ENCODE data around the gene ANO1.
"Not testable (repeated sequence)": the region's sequence is repeated elsewhere in the genome, so short reads cannot be mapped to it uniquely, and the experiment has no call there.

Gene ANO1

DNA sequence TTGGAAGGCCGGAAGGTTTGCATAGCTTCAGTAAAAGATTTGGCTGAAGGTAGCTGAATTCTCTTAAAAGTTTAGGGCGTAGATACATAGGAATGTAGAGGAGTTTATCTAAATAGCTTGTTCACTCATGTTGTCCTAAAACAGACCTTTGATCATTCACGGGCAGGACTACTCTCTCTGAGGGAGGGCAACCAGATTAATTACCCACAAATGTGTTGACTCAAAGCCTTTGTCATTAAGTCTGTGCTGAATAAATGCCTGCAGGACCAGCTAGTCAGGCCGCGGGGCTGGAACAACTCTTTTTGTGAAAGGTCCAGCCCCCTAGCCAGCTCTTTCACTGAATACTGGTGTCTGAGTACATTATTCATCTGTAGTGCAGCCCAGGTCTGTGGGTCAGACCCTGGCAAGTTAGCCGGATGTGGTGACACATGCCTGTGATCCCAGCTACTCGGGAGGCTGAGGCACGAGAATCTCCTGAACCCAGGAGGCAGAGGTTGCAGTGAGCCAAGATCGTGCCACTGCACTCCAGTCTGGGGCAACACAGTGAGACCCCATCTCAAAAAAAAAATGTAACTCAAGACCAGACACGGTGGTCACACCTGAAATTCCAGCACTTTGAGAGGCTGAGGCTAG lies 122.2 kb downstream of the ANO1 start:
- DNase-seq: no peak

DNA sequence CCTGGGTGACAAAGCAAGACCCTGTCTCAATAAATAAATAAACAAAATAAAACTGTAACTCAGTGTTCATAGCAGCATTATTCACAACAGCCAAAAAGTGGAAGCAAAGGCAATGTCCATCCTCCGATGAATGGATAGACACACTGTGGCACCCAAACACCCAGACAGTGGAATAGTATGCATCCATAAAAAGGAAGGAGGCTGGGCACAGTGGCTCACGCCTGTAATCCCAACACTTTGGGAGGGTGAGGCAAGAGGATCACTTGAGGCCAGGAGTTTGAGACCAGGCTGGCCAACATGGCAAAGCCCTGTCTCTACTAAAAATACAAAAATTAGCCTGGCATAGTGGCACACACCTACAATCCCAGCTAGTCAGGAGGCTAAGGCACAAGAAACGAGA lies 122.9 kb downstream of the ANO1 start:
- DNase-seq: not testable (repeated sequence)

DNA sequence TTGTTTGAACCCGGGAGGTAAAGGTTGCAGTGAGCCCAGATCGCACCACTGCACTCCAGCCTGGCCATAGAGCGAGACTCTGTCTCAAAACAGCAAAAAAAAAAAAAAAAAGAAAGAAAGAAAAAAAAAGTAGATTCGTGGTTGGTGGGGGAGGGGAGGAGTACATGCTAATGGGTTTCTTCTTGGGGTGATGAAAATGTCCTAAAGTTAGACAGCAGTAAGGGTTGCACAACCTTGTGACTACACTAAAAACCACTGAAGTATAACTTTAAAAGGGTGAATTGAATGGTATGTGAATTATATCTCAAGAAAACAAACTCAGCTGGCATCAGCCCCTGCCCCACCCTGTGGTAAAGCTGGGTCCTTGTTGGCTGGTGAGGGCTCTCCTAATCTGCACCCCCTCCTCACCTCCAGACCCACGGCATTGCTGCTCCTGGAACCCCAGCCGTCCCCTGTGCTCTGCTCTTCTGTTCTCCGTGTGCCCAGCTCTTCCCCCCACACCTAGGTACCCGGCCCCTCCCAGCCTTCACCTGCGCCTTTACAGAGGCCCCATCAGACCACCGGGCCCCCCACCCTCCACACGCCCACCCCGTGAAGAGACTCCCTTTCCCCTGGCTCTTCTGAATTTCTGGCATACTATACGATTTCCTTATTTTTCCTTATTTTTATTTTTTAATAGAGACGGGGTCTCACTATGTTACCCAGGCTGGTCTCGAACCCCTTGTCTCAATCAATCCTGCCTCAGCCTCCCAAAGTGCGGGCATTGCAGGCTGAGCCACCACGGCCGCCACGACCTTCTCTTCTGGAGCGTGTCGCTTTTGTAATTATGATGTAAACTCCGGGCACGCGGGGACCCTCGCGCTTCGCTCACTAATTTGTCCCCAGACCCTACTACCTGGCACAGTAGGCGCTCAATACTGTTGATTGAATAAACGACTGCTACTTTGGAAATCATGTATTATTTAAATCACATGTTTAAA lies 124.1 kb downstream of the ANO1 start:
- no peak for DNase-seq

DNA sequence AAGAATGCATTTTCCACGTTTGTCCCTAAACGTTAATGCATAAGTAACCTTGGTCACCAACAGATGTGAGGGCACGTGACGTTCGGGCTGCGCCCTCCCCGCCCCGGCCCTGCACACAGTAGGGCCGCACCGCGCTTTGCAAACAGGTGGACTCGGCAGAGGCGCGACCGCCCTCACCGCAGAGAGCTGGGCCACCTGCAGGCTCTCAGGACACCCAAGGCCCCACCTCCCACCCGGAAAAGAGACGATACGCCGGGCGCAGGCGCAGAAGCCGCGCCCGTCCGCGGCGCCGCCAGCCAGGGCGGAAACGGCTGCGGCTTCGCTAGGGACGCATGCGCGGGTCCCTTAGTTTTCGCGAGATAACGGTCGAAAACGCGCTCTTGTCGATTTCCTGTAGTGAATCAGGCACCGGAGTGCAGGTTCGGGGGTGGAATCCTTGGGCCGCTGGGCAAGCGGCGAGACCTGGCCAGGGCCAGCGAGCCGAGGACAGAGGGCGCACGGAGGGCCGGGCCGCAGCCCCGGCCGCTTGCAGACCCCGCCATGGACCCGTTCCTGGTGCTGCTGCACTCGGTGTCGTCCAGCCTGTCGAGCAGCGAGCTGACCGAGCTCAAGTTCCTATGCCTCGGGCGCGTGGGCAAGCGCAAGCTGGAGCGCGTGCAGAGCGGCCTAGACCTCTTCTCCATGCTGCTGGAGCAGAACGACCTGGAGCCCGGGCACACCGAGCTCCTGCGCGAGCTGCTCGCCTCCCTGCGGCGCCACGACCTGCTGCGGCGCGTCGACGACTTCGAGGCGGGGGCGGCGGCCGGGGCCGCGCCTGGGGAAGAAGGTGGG lies 125.0 kb downstream of the ANO1 start, which contains the start of gene FADD:
Gene FADD (plus strand): TSS at position 377 of the 831 bp plus-strand sequence. CDS start 164 bp downstream, at position 541.
- DNase-seq: peak; percentile 94

DNA sequence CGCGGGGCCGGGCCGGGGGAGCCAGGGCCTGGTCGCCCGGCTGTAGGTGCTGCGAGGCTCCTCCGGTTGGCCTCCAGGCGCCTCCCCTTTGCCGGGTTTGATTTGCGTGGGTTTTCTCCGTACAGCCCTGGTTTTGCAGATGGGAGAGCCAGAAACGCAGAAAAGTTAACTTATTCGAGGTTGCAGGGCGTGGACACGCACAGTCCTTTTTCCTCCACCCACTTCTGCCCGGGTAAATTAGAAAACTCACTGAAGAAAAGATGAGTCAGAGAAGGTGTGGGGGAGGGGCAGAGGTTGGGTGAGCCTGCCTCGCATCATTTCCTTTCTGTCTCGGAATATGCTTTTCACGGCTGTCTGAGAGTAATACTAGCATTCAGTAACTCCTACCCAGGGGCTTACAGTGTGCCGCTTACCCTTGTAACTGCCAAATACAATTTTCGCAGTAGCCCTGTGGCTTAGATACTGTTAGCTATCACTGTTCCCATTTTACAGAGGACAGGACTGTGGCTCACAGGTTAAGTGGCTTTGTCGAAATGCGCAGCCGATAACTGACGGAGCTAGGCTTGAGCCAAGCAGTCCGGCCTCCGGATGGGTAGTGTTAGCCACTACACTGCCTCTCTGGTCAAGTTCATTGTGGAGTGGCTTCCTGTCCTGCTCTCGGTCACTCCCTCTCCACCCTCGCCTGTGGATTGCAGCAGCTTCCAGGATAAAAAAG lies 125.8 kb downstream of the ANO1 start:
- peak; percentile 25 for DNase-seq

DNA sequence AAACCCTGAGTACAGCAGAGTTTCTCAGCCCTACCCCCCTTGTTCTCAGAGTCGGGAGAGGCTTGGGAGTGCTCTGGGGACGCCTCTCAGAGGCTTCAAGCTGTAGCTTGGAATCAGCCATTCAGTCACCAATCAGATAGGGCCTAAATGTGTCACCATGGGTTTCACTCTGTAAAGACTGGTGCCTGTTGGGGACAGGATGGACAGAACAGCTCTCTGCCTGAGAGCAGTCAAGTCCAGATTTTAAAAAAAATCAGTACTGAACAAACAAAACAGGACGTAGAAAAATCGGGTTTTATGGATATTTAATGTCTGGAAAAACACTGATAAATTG lies 126.3 kb downstream of the ANO1 start:
- no peak for DNase-seq

DNA sequence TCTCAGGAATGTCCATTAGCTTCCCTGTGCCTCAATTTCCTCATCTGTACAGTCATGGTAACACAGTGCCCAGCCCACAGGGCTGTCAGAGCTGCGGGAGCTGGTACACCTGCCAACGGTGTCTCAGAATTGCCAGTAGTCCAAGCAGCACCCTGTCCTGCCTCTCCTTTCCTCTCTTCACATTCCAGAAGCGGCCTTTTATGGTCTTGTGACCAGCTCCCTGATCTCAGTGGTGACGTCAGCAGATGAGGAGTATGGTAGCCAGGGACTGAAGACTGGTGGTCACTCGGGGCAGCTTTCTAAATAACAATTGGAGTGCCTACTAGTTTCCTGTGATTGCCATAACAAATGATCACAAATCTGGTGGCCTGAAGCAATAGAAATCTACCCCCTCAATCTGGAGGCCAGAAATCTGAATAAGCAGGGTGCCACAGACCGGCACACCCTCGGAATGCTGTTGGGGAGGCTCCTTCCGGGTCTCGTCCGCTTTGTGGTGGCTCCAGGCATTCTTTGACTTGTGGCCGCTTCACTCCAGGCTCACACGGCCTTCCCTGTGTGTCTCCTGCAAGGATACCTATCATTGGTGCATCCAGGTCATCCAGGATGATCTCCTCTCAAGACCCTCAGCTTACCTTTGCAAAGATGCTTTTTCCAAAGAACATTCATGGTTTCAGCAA lies 127.1 kb downstream of the ANO1 start:
- no peak for DNase-seq

DNA sequence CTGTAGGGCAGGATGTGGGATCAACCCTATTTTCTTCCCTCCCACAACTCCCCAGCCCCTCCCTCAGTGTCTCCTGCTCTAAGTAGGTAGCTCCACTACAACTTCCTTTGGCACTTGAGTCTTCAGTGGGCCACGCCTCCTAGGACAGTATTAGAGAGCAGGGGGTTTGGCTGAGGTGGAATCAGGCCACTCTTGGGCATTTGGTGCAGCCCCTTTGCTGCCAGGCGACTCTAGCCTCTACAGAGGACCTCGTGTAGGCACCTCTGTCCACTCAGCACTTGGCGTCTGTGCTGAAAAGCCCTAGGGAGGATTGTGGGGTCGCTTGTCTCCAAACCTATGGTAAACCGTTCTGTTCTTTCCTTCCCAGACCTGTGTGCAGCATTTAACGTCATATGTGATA lies 127.6 kb downstream of the ANO1 start:
- DNase-seq: no peak

DNA sequence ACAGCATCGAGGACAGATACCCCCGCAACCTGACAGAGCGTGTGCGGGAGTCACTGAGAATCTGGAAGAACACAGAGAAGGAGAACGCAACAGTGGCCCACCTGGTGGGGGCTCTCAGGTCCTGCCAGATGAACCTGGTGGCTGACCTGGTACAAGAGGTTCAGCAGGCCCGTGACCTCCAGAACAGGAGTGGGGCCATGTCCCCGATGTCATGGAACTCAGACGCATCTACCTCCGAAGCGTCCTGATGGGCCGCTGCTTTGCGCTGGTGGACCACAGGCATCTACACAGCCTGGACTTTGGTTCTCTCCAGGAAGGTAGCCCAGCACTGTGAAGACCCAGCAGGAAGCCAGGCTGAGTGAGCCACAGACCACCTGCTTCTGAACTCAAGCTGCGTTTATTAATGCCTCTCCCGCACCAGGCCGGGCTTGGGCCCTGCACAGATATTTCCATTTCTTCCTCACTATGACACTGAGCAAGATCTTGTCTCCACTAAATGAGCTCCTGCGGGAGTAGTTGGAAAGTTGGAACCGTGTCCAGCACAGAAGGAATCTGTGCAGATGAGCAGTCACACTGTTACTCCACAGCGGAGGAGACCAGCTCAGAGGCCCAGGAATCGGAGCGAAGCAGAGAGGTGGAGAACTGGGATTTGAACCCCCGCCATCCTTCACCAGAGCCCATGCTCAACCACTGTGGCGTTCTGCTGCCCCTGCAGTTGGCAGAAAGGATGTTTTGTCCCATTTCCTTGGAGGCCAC lies 128.3 kb downstream of the ANO1 start:
- no peak for DNase-seq

DNA sequence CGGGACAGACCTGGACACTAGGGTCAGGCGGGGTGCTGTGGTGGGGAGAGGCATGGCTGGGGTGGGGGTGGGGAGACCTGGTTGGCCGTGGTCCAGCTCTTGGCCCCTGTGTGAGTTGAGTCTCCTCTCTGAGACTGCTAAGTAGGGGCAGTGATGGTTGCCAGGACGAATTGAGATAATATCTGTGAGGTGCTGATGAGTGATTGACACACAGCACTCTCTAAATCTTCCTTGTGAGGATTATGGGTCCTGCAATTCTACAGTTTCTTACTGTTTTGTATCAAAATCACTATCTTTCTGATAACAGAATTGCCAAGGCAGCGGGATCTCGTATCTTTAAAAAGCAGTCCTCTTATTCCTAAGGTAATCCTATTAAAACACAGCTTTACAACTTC lies 128.9 kb downstream of the ANO1 start:
- no peak for DNase-seq

DNA sequence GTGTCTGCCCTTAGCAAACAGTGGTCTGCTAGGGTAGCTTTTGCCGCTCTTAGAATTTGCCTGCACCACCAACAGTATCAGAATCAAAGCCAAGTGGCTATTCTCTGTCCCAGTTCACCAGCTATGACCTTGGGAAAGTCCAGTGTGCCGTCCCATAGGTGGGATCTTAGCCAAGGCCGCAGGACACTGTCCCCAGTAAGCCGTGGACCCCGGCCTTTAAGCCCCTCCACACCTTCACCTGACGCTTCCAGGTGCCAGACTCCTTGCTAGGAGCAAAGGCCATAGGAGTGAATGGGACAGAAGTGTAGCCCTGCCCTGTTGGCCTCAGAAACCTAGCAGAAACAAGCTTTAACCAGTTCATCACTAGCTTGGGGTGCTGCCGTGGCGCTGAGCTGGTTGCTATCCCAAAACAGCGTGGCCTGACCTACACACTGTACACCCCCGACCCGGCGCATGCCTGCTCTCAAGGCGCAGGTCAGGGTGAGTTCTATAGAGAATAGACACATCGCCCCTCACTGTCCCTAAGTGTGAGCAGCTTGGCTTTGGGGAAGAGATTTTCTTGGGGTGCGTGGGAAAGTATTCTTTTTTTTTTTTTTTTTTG lies 129.5 kb downstream of the ANO1 start:
- no peak for DNase-seq

DNA sequence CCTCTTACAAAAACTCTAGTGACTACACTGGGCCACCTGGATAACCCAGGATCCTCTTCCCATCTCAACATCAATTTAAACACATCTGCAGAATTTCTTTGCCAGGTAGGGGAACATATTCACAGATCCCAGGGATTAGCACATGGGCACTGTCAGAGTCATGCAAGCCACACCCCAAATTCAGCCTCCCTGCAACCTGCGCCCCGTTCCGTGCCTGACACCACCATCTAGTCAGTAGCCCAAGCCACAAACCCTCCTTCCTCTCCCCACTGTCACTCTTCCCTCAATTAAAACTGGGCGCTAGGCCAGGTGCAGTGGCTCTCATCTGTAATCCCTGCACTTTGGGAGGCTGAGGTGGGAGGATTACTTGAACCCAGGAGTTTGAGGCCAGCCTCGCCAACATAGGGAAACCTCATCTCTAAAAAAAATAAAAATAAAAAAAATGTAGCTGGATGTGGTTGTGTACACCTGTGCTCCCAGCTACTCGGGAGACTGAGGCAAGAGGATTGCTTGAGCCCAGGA lies 131.3 kb downstream of the ANO1 start:
- DNase-seq: no peak

DNA sequence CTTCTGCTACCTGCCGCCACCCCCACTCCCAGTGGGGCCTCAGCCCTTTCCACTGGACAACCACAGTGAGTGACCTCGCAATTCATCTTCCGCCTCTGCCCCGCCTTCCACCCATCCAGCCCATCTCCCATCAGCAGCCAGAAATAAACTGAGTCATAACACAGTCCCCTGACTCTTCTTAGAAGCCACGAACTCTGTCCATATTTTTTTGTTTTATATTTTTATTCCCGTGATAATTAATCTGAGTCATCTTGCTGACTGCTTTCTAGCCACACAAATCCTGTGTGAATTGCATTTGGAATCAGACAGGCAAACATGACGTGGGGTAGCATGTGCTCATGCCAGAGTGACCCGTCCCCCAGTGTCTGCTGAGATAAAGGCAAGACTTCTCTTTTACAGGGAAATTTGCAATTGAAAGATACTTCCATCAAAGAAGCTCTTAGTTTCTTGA lies 132.0 kb downstream of the ANO1 start:
- no peak for DNase-seq

DNA sequence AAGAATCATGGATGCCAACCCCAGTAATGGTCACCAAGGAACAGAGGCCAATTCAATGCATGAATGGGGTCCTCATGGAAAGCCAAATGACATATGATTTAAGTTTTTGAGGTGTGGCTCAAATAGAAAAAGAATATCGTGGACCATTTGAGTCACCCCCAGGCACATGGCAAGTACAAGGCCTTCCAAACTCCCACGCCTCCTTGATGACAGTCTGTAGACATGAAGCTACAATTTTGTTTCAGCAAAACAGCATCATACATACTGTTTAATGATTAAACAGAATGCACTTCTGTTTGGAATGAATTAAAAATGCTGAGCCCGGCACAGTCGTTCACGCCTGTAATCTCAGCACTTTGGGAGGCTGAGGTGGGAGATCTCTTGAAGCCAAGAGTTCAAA lies 132.4 kb downstream of the ANO1 start:
- no peak for DNase-seq

DNA sequence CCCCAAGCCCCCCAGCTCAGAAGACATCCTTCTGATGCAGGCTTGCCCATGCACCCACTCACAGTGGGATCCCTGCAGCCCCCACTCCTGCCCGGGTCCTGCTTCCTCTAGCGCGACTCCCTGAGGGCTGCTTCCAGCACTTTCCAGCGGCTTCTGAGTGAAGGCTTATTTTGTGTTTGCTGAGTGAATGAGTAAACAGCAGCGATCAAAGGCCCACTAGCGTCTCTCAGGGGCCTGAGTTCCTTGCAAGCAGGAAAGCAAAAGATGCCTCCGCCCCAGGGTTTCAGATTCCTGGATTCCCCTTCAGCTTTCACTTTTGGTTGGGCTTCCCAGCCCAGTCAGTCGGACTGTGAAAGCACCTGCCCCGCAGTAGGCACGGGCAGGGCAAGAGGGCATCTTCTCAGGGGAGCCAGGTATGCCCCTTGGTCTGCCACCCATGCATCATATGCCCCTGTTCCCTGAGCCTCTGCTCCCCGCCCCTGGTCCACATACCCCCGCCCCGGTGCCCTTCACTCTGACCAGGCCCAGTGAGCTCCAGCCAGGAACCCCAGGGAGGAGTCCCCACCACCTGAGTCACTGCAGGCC lies 134.2 kb downstream of the ANO1 start:
- DNase-seq: no peak

DNA sequence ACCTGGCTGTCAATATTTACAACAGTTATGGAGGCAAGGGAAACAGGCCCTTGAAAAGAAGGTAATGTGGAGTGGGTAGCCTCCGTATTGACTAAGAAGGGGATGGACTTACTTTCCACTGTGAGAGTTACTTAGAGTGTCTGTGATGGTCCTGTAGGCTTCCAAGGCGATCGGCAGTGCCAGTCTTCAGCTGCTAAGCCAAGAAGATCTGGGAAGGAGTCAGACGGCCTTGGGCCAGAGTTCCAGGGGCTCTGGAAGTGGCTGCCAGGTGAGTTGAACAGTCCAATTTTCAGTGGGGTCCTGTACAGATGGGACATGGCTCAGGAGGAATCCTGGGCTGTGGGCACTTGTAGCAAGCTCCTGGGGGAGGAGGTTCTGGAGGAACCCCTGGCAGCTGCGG lies 139.3 kb downstream of the ANO1 start:
- DNase-seq: not testable (repeated sequence)

DNA sequence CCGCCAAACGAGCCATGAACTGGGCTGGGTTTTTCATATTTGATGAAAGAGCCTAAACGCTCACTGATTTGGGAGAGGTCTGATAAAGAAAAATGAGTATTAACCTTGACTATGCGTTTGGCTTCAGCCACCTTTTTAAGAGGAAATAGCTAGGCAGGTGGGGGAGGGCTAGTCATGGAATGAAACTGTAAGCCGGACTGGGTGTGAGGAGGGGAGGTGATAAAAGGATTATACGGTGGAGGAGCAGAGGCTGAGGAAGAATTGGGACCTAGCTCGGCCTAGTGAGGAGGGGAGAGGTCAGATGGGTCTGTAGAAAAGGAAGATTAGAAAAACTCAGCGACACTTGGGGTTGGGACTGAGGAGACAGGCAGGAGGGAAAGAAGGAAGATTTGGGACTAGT lies 140.0 kb downstream of the ANO1 start:
- not testable (repeated sequence) for DNase-seq

DNA sequence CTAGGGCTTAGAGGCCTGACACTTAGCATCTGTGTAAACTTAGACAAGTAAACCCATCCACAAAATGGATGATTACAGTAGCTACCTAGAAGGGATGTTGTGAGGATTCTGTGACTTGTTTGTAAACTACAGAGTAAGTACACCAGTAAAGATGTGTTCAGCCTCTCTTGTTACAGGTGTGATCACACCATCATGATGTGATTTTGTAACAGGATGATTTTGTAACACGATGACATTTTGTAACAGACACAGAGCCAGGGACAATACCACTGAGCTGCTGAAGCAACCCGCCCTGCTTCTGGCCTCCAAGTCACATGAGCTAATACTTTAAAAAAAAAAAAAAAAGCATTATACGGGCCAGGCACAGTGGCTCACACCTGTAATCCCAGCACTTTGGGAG lies 142.0 kb downstream of the ANO1 start:
- no peak for DNase-seq

DNA sequence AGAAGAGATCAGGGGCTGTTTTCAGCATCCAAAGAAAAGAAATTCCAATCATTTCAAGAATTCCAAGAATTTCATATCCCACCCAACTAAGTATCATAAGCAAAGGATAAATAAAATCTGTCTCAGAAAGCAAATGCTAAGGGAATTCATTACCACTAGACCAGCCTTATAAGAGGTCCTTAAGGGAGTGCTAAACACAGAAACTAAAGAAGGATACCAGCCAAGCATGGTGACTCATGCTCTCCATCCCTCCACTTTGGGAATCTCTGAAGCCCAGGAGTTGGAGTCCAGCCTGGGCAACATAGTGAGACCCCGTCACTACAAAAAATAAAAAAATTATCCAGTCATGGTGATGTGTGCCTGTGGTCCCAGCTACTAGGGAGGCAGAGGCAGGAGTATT lies 142.8 kb downstream of the ANO1 start:
- DNase-seq: no peak

DNA sequence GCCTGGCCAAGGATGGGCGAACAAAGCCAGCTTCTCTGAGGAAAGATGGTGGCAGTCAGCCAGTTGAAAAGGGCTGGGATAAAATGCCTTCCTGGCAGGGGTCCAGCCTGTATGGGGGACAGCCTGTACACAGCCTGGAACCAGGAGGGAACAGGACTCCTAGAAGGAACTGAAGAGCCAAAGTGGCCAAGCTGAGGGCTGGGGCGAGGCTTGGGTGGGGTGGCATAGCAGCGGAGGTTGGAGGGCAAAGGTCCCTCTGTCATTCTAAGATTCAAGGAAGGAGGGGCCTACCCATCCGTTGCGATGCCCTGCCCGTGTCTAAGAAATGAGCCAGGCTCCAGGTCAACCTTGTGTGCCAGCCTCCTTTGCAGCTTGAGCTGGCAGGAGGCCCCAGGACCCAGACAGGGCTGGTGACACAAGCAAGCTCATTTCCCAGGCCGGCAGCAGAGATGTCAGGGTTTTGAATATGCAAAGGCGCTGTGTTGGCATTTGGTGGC lies 147.6 kb downstream of the ANO1 start:
- no peak for DNase-seq
